ENCODE data around the gene MORN3.
"Not testable (repeated sequence)": the region's sequence is repeated elsewhere in the genome, so short reads cannot be mapped to it uniquely, and the experiment has no call there.

The MORN3 gene

GRCh38 chr12:121669521-121669900, at the start of gene MORN3:
TSS of gene MORN3 (minus strand) at chr12:121669654. CDS start at chr12:121669483, 171 bp downstream.
- DNase-seq: no peak

DNA sequence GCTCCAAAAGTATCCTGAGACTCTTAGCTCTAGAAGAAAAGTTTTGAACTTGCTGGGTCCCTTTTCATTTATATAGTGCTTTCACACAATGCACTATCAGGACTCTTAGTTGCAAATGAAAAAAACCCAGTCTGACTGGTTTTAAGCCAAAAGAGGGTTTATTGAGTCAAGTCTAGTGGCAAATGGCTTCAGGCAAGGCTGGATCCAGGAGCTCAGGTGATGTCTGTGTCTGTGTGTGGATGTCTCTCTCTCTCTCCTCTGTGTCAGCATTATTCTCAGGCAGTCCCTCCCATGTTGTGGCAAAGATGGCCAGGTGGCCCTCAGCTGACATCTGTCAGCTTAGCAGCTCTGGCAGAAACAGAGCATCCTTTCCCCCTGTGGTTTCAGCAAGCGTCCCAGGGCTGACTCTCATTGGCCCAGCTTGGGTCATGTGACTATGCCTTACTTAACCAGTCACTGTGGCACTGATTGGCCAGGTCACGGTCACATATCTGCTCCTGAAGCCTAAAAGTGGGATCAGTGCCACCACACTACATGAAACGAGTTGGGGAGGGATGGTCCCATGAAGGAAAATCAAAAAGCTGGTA, 49.3 kb upstream of the MORN3 start:
- DNase-seq: no peak

- no peak for DNase-seq
These were observed 47.7 kb upstream of the MORN3 start for GRCh38 chr12:121717041-121717699.

DNA sequence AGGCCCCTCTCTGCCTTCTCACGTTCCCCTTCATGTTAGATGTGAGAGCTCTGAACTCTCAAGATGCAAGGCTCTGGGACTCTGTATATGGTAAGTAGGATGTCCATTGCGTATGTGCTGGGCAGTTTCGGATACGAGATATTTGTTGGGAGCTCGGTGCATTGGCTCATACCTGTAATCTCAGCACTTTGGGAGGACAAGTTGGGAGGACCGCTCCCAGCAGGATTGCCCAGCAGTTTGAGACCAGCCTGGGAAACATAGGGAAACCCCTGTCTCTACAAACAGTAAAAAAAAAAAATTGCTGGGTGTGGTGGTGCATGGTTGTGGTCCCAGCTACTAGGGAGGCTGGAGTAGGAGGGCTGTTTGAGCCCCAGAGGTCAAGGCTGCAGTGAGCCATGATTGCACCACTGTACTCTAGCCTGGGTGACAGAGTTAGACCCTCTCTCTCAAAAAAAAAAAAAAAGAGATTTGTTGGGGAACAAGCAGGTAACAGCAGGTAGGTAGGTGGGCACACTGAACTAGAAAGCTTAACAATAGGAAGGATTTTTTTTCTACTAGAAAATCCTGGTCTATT, 46.5 kb upstream of the MORN3 start:
- no peak for DNase-seq

DNA sequence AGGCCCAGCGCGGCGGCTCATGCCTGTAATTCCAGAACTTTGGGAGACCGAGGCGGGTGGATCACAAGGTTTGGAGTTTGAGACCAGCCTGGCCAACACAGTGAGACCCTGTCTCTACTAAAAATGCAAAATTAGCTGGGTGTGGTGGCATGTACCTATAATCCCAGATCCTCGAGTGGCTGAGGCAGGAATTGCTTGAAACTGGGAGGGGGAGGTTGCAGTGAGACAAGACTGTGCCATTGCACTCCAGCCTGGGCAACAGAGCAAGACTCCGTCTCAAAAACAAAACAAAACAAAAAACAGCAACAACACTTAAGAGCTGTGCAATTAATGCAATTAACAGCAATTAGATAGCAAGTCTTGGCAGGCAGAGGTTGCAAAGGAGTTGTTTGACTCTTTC, 45.6 kb upstream of the MORN3 start:
- DNase-seq: not testable (repeated sequence)

DNA sequence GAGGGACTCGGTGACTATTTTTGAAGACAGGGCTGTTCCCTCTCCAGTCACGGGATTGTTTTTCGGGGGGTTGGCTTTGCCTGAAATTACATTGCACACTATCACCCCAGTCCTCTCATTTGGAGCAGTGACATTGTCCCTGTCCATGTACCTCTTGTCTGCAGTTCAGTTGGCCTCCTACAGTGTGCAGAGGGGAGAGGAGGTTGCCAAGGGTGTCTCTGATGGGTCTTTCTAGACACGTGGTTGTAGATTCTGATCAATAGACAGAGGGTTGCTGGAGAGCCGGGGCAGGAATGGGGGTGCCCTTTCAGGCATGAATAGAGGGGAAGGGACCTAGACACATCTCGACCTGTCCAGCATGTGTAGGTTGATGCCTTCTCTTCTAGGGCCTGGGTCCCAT, 44.3 kb upstream of the MORN3 start:
- DNase-seq: no peak

DNA sequence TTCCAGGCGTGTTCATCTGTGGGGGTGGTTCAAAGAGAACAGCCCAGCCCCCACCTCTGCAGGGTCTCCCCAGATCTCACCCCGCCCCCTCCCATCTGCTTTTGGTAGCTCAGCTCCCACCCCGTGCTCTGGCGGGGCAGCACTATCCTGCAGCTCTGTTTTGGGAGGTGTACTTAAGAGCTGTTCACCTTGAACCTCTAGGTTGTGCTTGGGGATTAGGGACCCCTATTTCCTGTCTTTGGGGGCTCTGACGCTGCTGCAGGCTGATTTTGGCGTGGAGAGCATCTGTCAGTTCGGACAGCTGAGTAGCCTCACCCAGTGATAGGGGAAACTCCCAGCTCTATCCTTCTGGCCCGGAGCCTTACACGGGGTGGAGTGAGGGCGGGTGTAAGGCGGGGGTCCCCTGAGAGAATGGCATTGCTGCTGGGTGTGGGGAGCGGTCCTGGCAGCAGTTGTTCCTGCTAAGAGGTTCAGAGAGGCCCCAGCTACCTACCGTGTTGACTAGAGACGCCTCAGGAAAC, 43.9 kb upstream of the MORN3 start:
- no peak for DNase-seq

GRCh38 chr12:121712461-121713256, 43.2 kb upstream of the MORN3 start, which contains the start of gene TMEM120B:
TSS of gene TMEM120B (plus strand) at chr12:121712752. CDS start at chr12:121712896, 144 bp downstream.
- peak; percentile 76 for DNase-seq

GRCh38 chr12:121712190-121712460, 42.7 kb upstream of the MORN3 start:
- peak; percentile 4 for DNase-seq

- DNase-seq: peak; percentile 24
These were observed 42.1 kb upstream of the MORN3 start for GRCh38 chr12:121711361-121712189.

- no peak for DNase-seq
These were observed 40.1 kb upstream of the MORN3 start for GRCh38 chr12:121709478-121709961.

GRCh38 chr12:121709064-121709424, 39.6 kb upstream of the MORN3 start:
- not testable (repeated sequence) for DNase-seq

GRCh38 chr12:121708313-121709063, 39.0 kb upstream of the MORN3 start:
- no peak for DNase-seq

GRCh38 chr12:121705514-121705913, 36.1 kb upstream of the MORN3 start:
- DNase-seq: no peak

- DNase-seq: no peak
These were observed 33.5 kb upstream of the MORN3 start for GRCh38 chr12:121702944-121703343.

GRCh38 chr12:121701667-121702277, 32.3 kb upstream of the MORN3 start:
- DNase-seq: no peak

DNA sequence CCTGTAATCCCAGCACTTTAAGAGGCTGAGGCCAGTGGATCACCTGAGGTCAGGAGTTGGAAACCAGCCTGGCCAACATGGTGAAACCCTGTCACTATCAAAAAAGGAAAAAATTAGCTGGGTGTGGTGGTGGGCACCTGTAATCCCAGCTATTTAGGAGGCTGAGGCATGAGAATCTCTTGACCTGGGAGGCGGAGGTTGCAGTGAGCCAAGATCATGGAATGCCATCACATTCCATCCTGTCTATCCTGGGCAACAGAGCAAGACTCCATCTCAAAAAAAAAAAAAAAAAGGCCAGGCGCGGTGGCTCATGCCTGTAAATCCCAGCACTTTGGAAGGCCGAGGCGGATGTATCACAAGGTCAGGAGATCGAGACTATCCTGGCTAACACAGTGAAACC, 28.4 kb upstream of the MORN3 start:
- not testable (repeated sequence) for DNase-seq

DNA sequence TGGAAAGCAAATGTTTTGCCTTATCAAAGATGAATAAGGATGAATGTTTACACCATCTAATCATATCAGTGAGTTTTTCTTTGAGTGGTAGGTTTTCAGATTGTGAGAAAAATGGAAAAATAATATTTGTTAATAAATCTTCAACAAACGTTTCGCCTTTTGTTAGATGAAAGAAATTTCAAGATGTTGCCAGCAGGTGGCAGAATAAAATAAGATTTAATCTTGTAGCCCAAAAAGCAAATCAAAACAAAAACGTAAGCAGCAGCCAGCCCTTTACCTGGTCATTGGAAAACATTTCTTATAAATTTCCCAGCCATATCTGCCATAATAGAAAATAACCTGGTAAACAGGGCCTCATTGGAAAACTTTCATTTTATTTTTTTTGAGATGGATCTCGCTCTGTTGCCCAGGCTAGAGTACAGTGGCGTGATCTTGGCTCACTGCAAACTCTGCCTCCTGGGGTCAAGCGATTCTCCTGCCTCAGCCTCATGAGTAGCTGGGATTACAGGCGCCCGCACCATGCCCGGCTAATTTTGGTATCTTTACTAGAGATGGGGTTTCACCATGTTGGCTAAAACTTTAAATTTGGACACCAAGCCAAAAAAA, 27.7 kb upstream of the MORN3 start:
- DNase-seq: peak; percentile 76

DNA sequence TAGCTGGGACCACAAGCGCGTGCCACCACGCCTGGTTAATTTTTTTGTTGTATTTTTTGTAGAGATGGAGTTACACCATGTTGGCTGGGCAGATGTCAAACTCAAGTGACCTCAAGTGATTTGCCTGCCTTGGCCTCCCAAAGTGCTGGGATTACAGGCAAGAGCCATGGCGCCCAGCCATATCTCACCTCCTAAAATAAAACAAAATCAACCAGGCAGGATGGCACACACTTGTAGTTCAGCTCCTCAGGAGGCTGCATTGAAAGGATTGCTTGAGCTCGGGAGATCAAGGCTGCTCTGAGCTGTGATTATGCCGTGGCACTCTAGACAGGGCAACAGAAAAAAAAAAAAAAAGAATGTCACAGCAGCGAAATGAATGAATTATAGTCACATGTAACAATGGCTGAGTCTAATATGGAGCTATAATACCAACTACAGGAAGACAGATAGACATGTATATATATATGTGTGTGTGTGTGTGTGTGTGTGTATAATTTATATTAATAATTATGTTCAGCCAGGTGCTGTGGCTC, 23.8 kb upstream of the MORN3 start:
- no peak for DNase-seq

DNA sequence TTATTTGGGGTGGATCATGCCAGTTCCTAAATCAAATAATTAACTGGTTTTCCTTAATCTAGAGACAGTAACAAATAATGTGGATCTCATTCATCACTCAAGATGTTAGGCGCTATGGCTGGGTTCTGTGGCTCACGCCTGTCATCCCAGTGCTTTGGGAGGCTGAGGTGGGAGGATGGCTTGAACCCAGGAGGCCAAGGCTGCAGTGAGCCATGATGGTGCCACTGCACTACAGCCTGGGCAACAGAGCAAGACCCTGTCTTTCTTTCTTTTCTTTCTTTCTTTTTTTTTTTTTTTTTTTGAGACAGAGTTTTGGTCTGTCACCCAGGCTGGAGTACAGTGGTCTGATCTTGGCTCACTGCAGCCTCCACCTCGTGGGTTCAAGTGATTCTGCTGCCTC, 23.3 kb upstream of the MORN3 start:
- DNase-seq: not testable (repeated sequence)

- no peak for DNase-seq
These were observed 20.0 kb upstream of the MORN3 start for GRCh38 chr12:121689430-121689829.

All from CD4-positive, alpha-beta T cell treated with Interleukin-4 for 4 hours (primary cell).